MM.1S (cell line): Measurements from ENCODE around the gene CCNJ.

Experiments used
- CTCF ChIP-seq: fragments of 300-600 bp; sonication (generic); IDR thresholded peaks from 2 replicates; pipeline ENCODE4 v1.5.1; 2016; ENCODE audit warnings: antibody characterized with exemption, low read length, mixed read lengths
- EZH2phosphoT487 ChIP-seq: fragments of 300-600 bp; sonication (generic); IDR thresholded peaks from 2 replicates; pipeline ENCODE4 v1.6.1; 2018; ENCODE audit warnings: antibody characterized with exemption, low read length

- TF ChIP-seq CTCF: no peak
- TF ChIP-seq EZH2phosphoT487: no peak
Observed at GRCh38 chr10:96043033-96043892, at the start of gene CCNJ.
